ENCODE measurements around the gene C10orf62. TPM values are rescaled to one million over a fixed set of nuclear protein-coding genes. Genes with fewer than 3 reads are reported as not detected.

The C10orf62 gene
- total and polyA plus RNA-seq, 2 of the 8 experiments (the other 6 are each of a cell fraction or from before 2014, with no cell fraction given), result 0.05 TPM; not detected in 1

DNA sequence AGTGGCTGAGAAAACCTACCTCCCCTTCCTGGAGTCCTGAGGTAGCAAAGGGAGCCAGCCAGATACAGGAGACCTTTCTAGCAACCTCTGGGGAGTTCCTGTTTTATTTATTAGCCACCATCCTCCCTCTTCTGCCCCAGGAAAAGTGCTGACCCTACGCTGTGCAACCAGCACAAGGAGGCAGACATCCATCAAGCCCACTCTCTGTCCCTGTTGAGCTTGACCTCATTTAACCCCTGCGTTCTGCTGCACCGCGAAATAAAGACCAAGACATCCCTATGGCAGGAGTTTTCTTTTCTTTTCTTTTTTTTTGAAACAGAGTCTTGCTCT, 42.3 kb upstream of the C10orf62 start:
- Histone ChIP-seq H3K18ac (ENCODE audit: extremely low read depth, low read length) (no peak overlapping the region), H3K79me1 (ENCODE audit: low read depth, low read length) (peaks cover 3% of the 10 kb centered on the region), H3K23ac (ENCODE audit: insufficient read length) (no peak overlapping the region), H4K20me1 (replicated peaks in 1 of 2; ENCODE audit: control insufficient read depth in 1 of 2, insufficient read depth in 2 of 2, low read length in 2 of 2) (no peaks in the 10 kb centered on the region), H4K91ac (replicated peaks; ENCODE audit: insufficient read length, low read length) (no peak overlapping the region), H3K27ac (ENCODE audit: low read depth, low read length) (no peak overlapping the region; the same call in 1 of the 2 replicates), H2BK120ac (replicated peaks; ENCODE audit: low read depth, low read length) (no peak overlapping the region), H3K79me2 (ENCODE audit: control insufficient read depth in 1 of 2, insufficient read depth in 2 of 2, low read length in 2 of 2) (no peaks in the 10 kb centered on the region), H3K4ac (replicated peaks; ENCODE audit: insufficient read length, low read depth, low read length) (no peak overlapping the region), H2BK12ac (ENCODE audit: low read depth, low read length) (no peak overlapping the region), H2AFZ (ENCODE audit: low read length) (no peak overlapping the region), H3K9ac (replicated peaks in 1 of 4; ENCODE audit: extremely low read depth in 1 of 4, low read depth in 3 of 4, low read length in 3 of 4) (no peak overlapping the region), H3K14ac (ENCODE audit: insufficient read length) (no peak overlapping the region), H3K9me3 (ENCODE audit: insufficient read depth in 2 of 2, low read depth in 1 of 2, low read length in 1 of 2) (no peaks in the 10 kb centered on the region), H3K56ac (replicated peaks; ENCODE audit: insufficient read length, low read depth, low read length) (no peak overlapping the region), H3K23me2 (ENCODE audit: low read depth, low read length) (no peaks in the 10 kb centered on the region), H3K4me3 (ENCODE audit: extremely low read depth in 1 of 4, insufficient read depth in 2 of 4, low read depth in 3 of 4, low read length in 4 of 4) (no peak overlapping the region), H2BK15ac (ENCODE audit: low read length) (no peak overlapping the region), H3K27me3 (replicated peaks in 1 of 4; ENCODE audit: control insufficient read depth in 3 of 4, extremely low read depth in 1 of 4, insufficient read depth in 3 of 4, low read length in 3 of 4) (no peaks in the 10 kb centered on the region), H4K8ac (ENCODE audit: extremely low read depth, insufficient read depth, low read length) (no peak overlapping the region), H4K5ac (ENCODE audit: insufficient read length, low read depth, low read length) (no peak overlapping the region), H3K4me2 (ENCODE audit: insufficient read depth in 1 of 2, low read depth in 2 of 2, low read length in 2 of 2) (no peak overlapping the region), H2BK5ac (ENCODE audit: low read depth, low read length) (no peak overlapping the region), H2BK20ac (ENCODE audit: low read length) (no peak overlapping the region), H3K36me3 (ENCODE audit: control insufficient read depth in 2 of 4, insufficient read depth in 4 of 4, low read length in 3 of 4) (no peaks in the 10 kb centered on the region), H3K4me1 (replicated peaks in 1 of 4; ENCODE audit: control insufficient read depth in 3 of 4, insufficient read depth in 4 of 4, low read length in 3 of 4) (peaks cover 16 to 25% (median 20%) of the 10 kb centered on the region in 4 experiments), H2AK5ac (ENCODE audit: low read depth, low read length) (no peak overlapping the region)
- DNase-seq (ENCODE audit: low read depth in 1 of 2, low spot score in 2 of 2) (no peak), FAIRE-seq (no peak)
- POLR2A ChIA-PET (ENCODE audit: partially characterized antibody), result no interaction called here
- WGBS, 2 experiments (ENCODE audit: extremely low coverage in 1 of 2, insufficient coverage in 1 of 2, insufficient read length in 1 of 2, insufficient replicate concordance in 2 of 2, low coverage in 1 of 2, low lambda C conversion rate in 2 of 2, missing lambda C conversion rate in 1 of 2), result 89% methylated on average over 4 of the region's 4 CpGs; no CpG with 5 or more reads in 1 of the 2 experiments
- CTCF ChIA-PET (ENCODE audit: partially characterized antibody), result interaction anchor here (1.2 to 15.4 kb wide), 4 partner anchors 11 to 477 kb away, joined by 3 to 388 read pairs (median 6); partner anchors contain the start of gene ANKRD2
- TF ChIP-seq YY1 (IDR thresholded peaks at IDR 0.05; ENCODE audit: low read depth, low read length), result no peak
- no peak for TF ChIP-seq CHD2 (IDR thresholded peaks at IDR 0.05; ENCODE audit: low read length)
- TF ChIP-seq POU5F1 (IDR thresholded peaks at IDR 0.05; ENCODE audit: low read depth, low read length), result no peak
- no peak for TF ChIP-seq RBBP5 (IDR thresholded peaks at IDR 0.05; ENCODE audit: borderline replicate concordance, low read depth, low read length)
- no peak for TF ChIP-seq GABPA (IDR thresholded peaks at IDR 0.05; ENCODE audit: borderline replicate concordance, insufficient read depth, low read length)
- TF ChIP-seq EP300 (IDR thresholded peaks at IDR 0.05; ENCODE audit: borderline replicate concordance in 1 of 2, low read depth in 2 of 2, low read length in 2 of 2), result no peak
- TF ChIP-seq CTBP2 (IDR thresholded peaks at IDR 0.05; ENCODE audit: borderline replicate concordance, insufficient read depth, insufficient read length, low read length), result no peak
- TF ChIP-seq SIX5 (IDR thresholded peaks at IDR 0.05; ENCODE audit: low read depth, low read length), result no peak
- no peak for TF ChIP-seq SRF (IDR thresholded peaks at IDR 0.05; ENCODE audit: low read depth, low read length)
- TF ChIP-seq TAF1 (IDR thresholded peaks at IDR 0.05; ENCODE audit: low read depth, low read length), result no peak
- TF ChIP-seq ZNF274 (IDR thresholded peaks at IDR 0.05; ENCODE audit: borderline replicate concordance, extremely low read depth, low read length), result no peak
- TF ChIP-seq, protein P1, sequence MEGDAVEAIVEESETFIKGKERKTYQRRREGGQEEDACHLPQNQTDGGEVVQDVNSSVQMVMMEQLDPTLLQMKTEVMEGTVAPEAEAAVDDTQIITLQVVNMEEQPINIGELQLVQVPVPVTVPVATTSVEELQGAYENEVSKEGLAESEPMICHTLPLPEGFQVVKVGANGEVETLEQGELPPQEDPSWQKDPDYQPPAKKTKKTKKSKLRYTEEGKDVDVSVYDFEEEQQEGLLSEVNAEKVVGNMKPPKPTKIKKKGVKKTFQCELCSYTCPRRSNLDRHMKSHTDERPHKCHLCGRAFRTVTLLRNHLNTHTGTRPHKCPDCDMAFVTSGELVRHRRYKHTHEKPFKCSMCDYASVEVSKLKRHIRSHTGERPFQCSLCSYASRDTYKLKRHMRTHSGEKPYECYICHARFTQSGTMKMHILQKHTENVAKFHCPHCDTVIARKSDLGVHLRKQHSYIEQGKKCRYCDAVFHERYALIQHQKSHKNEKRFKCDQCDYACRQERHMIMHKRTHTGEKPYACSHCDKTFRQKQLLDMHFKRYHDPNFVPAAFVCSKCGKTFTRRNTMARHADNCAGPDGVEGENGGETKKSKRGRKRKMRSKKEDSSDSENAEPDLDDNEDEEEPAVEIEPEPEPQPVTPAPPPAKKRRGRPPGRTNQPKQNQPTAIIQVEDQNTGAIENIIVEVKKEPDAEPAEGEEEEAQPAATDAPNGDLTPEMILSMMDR (IDR thresholded peaks at IDR 0.05; ENCODE audit: control extremely low read depth in 1 of 3, insufficient read depth in 1 of 3, low read depth in 1 of 3, low read length in 3 of 3), result no peak
